Posterior cingulate gyrus (tissue), 11 donors: Measurements from ENCODE around the gene TMED5.
A peak's percentile ranks its signal among the peaks of the same experiment; 100 is the strongest.
"Not testable (repeated sequence)": the region's sequence is repeated elsewhere in the genome, so short reads cannot be mapped to it uniquely, and the experiment has no call there.

Experiments
- DNase-seq, 10 donors: peaks; one replicate each; pipeline versions ENCODE4 v3.0.0 to v3.0.0-alpha.2; 2020 to 2021; ENCODE audit warnings: mixed read lengths in 3 of 10
- intact Hi-C: fragments of 100-400 bp; cut with DNase I; formaldehyde crosslinking; loops from one replicate; pipeline ENCODE4 v1.15.1; 2023

Gene TMED5

DNA sequence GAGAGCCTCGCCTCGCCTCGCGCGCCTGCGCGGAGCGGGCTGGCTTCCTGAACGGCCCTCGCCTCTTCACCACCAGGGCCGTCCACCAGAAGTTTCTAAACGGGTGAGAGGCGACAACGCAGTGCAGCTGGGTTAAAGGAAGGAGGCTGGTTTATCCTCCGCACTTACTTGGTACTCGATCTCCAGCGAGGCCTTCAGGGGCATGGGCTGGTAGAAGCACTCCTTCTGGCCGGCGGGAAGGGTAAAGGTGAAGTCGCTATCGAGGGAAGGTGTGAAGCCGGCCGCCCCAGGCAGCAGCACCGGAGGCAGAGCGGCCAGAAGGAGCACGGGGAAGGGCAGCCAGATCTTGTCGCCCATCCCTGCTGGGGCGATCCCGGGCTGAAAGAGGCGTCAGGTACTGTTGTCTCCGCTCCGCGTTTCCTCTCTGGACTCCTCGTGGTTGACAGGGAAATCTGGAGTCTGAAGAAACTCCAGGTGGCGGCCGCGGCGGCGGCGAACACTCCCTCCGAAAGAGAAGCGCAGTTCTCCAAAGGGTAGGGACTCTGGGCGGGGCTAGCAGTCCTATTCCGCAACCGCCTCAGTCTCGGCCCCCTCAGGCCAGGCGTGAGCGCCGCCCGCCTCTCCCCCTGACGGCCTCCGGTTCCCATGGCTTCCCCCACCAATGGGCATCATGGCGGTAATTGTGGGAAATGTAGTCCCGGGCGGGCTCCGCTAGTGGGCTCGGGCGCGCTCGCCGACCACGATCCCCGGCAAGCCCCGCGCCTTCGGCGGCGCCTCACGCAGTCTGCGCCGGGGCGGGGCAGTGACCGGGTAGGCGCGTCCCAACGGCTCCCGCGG lies at the start of gene TMED5:
TMED5 (minus strand) TSS at position 528 of the 837 bp plus-strand sequence; CDS start at position 357, 171 bp downstream.
- intact Hi-C loops, result loop anchor here (2.0 to 5.0 kb wide), 2 partner anchors 99 to 167 kb away; partner anchors contain the start of gene DR1
- DNase-seq, result peak; percentile 93 to 99 (median 97)

DNA sequence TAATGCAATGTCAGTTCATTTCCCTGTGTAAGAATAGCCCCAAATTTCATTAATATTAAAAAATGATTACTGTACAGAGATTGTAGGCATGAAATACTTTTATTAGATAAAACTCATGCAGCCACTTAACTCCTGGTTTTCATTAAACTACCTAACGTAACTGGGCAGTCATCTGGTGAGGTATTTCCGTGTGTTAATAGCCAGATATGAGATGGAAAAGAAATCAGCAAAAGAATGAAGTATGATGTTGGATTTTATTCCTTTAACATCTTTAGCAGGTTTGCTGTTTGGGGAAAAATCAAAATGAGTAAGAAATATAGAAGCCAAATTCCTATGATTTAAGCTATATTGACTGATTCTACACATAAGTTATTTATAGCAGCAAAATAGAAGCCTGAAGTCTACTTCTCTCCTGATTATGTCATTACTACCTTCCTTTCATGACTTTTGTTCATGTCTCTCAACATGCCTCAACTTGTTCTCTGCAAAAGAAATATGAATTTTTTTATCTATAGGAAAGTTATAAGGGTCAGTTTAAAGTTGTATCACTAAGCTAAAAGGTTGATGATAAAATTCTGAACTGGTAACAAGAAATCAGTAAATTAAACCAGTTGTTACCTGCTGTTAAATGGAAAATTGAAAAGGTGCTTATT lies 42.9 kb upstream of the TMED5 start:
- intact Hi-C loops, result no loop called here
- DNase-seq, result no peak

DNA sequence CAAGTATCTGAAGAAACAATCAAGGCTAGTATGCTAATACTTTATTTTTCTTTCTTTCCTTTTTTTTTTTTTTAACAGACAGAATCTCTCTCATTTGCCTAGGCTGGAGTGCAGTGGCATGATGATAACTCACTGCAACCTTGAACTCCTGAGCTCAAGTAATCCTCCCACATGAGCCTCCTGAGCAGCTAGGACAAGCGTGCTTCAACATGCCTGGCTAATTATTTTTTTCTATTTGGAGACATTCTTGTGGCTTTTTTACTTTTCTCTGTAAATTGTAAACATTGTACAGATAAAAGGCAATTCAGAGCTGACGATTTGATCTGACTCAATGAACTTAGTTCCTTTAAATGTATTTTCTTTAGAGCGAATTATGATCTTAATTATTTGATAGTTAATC lies 41.7 kb upstream of the TMED5 start:
- intact Hi-C loops, result no loop called here
- no peak for DNase-seq

DNA sequence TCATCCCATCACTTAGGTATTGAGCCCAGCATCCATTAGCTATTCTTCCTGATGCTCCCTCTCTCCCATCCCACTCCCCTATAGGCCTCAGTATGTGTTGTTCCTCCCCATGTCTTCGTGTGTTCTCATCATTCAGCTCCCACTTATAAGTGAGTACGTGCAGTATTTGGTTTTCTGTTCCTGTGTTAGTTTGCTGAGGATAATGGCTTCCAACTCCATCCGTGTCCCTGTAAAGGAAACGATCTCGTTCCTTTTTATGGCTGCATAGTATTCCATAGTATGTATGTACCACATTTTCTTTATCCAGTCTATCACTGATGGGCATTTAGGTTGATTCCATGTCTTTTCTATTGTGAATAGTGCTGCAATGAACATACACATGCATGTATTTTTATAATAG lies 40.5 kb upstream of the TMED5 start:
- DNase-seq, intact Hi-C loops: not testable (repeated sequence)

DNA sequence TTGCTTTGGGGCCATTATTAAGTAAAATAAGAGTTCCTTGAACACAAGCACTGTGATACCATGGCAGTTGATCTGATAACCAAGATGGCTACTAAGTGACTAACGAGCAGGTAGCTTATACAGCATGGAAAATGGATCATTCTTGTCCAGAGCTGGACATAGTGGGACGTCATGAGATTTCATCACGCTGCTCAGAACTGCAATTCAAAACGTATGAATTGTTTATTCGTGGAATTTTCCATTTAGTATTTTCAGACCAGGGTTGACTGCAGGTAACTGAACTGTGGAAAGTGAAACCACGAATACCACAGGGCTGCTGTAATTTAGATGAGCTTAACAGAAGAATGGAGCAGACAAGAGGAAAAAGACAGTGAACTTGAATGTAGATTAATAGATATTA lies 39.2 kb upstream of the TMED5 start:
- intact Hi-C loops, result no loop called here
- DNase-seq, result no peak

DNA sequence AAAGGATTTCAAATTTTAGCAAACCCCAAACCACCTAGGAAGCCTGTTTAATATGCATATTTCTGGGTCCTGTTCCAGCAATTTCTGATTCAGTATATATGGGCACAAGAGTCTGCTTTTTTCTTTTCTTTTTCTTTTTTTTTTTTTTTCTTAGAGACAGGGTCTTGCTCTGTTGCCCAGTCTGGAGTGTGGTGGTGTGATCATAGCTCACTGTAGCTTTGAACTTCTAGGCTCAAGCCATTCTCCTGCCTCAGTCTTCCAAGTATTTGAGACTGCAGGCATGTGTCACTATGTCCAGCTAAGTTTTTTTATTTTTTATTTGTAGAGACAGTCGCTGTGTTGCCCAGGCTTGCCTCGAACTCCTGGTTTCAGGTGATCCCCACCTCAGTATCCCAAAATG lies 35.1 kb upstream of the TMED5 start:
- intact Hi-C loops, result no loop called here
- DNase-seq, result no peak

DNA sequence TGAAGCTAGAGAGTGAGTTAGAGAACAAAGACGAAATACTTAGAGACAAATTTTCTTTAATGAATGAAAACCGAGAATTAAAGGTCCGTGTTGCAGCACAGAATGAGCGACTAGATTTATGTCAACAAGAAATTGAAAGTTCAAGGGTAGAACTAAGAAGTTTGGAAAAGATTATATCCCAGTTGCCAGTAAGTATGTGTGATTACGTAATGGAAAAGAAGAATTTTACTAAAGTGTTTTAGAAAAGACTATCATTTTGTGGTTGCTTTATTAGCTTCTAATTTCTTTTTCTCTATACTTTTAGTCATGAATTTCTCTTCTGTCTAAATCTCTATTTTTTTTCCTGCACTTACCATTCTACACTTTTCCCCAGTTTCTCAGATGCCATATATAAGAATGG lies 27.0 kb upstream of the TMED5 start:
- no peak for DNase-seq
- intact Hi-C loops, result no loop called here

DNA sequence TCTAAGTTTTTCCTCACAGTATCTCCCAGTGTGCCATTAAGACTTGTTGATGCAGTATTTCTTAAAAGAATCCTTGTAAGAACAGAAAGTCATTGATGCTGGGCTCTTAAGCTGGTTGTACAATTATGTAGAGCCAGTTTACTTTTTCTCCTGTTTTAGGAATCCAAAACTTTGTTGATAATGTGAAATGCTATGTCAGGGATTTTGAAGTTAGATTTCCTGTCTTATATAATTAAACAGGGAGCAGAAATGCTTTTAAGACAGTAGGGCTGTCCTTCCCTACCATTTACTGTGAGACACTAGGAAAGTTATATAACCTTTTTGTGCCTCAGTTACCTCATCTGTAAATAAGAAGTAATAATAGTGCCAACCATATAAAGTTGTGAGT lies 26.3 kb upstream of the TMED5 start:
- intact Hi-C loops, result no loop called here
- no peak for DNase-seq

DNA sequence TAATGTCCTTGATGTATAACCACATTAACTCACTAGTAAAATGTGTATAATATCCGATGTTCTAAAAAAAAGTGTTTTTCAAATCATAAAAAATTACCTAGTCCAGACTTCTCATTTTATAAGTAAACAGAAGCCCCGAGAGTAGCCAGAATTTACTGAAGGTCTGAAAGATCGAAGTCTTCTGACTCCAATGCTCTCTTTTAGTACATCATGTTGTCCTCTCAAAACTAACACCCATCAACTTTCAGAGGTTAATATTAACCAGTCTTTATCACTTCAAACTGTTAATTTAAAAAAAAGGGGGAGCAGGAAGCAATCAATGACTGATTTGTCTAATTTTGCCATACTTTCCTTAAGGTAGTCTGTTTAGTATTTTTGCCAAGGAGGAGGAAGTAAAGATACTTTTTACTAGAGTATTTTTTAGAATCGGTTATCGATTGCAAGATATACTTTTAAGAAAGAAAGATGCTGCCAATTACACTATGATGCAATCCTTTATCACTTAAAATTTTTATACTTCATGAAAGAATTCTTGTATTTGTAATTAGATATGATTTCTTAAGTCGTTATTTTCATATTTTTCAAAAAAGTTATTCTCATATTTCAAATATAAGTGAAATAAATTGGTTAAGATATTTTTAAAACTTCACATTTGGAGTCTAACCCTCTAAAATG lies 25.8 kb upstream of the TMED5 start:
- intact Hi-C loops, result no loop called here
- DNase-seq, result no peak

DNA sequence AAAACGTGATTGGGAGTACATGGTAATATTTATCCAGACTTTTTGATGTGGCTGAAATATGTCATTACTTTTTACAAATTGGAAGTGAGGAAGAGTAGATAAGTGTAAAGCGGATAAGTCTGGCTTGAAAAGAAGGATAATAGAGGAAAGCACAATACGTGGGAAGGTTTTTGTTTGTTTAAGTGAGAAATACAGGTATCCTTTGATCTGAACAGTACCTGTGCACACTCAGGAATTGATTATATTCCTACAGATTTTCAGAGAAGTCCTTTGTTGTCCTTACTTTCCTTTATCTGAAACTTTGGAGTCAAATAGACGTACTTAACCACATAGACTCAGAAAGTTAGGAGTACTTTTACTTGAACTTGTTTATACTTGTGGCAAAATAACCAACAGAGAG lies 20.5 kb upstream of the TMED5 start:
- intact Hi-C loops, result no loop called here
- no peak for DNase-seq

DNA sequence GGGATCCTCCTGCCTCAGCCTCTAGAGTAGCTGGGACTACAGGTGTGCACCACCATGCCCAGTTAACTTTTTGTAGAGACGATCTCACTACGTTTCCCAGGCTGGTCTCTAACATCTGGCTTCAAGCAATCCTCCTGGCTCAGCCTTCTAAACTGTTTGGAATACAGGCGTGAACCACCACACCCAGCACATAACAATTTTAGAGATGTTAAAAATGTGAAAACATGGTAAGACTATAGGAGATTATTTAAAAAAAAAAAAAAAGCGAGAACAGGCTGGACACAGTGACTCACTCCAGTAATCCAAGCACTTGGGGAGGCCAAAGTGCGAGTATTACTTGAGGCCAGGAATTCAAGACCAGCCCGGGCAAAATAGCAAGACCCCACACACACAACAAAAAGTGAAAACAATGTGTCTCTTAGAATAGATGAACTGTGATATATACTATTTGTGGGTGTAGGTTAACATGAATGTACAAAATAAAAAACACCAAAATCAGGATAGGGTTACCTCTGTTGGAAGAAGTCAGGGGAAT lies 19.9 kb upstream of the TMED5 start:
- intact Hi-C loops, result no loop called here
- no peak for DNase-seq

DNA sequence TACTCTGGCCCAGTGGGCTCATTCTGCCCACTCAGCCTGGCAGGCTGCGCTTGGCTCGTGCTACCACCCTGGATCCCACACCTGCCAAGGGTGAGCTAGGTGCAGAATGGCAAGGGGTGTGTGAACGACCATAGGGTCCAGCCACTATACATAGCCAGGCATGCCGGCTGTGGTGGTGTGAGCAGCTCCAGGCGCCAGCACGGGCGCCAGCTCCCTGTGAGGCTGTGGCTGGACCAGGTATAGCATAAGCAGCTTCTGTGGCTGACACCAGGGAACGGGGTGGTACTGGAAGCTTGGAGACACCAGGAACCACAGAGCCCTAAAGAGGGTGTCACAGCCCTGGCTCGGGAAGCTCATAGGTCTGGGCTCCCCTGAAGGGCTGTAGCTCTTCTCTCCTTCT lies 18.9 kb upstream of the TMED5 start:
- no peak for DNase-seq
- intact Hi-C loops, result no loop called here

DNA sequence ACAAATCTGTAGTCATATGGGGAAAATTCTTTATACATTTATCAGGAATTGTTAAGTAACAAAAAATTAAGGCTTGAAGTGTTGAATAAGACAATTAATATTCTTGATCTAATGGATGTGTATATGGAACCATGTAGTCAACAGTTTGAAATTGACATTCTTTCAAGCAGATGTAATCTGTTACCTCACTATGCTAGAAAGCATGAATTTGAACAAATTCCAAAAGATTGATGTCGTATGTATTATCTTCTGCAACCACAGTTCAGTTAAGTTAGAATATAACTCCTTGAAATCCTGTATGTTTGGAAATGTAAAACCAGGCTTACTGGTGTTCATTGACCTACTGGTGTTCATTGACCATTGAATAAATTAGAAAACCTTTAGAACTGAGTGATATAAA lies 16.4 kb upstream of the TMED5 start:
- DNase-seq, result no peak
- intact Hi-C loops, result no loop called here

DNA sequence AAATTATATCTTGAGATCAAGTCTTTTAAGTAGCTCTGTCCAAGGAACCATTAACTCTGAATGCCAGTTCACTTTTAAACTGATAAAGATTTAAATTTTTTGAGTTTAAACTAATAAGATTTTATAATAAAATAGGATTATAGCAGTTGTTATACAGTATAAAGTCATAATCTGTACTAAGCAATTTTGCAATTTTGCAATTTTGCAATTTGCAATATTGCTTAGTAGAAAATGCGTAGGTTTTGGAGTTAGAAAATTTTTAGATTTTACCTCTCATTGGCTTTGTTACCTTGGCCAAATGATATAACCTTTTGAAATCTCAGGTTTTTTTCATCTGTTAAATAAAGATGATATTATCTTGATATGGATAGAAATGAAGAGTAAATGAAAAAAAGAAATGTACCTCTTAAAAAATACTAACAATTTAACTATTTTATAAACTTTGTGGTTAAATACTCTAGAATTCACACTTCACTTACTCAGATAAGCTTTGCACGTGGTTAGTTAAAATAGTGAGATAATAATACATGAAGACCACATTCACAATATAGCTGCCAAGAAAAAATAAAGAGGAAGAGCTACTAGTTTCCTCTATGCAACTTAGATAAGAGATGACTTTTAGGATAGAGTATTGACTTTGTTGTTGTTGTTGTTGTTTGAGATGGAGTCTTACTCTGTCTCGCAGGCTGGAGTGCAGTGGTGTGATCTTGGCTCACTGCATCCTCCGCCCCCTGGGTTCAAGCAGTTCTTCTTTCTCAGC lies 14.2 kb upstream of the TMED5 start:
- DNase-seq, result no peak
- intact Hi-C loops, result no loop called here

DNA sequence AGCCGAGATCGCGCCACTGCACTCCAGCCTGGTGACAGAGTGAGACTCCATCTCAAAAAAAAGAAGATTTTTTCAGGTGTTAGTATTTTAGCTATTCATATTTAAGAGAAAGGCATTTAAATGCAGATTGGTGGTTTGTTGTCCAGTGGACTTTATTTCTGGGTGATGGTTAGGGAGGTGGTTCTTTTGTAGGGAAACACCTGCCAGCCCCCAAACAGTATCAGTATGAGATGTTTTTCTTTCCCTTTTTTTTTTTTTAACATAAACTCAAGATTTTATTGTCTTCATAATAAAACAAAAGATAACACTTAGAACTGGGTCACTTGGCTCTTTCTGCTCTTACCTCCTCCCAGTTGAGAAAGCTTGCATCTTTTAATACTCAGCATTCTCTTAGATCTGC lies 10.2 kb upstream of the TMED5 start:
- intact Hi-C loops, result no loop called here
- no peak for DNase-seq

DNA sequence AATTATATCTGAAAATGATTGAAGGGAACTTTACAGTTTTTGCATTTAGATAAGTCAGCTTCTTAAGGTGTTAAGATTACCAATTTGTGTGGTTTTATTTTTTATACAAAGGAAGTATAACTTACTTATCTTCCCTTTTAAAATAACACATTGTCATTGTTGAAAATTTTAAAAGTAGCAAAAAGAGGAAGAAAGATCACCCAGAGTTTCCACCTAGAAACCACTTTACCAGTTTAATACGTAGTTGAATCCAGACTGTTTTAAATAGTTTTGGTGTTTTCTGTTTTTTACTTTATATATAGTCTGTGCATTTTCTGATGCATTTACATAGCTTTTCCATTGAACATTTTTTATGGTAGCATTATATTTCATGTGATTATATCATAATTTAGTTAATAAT lies 6.5 kb upstream of the TMED5 start:
- intact Hi-C loops, result no loop called here

DNA sequence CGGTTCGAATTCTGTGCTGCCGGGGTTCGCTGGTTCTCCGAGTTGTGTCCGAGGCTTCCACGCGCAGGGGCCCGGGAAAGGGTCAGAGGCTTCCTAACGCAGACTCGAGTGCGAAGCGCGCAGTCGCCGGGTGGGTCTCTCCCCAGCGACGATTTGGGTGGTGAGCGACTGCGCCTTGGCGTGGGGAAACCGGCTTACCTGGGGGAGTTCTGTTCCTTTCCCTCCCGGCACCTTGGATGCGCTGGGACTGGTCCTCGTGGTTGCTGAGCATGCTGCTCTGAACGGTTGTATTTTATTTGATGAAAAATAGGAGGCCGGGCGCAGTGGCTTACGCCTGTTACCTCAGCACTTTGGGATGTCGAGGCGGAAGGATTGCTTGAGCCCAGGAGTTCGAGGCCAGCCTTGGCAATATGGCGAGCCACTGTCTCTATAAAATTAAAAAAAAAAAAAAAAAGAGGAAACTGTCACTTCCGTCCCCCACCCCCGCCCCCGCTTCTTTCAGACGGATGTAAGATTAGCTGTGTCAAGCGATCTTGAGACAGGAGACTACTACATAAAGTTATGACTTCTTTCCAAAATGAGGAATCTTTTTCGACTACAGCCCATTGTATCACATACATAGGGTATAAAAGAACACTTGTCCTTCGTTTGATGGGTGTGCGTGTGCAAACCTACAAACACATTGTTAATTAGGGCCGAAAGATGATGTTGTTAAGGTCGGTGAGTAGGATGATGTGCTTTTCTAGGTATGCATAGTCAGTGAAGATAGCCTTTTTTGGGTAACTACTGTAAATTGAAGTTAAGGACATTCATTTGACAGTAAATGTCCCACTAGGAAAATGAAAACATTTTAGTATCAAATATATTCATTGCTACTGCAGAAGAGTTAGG lies 755 bp upstream of the TMED5 start, which contains the start of gene CCDC18:
CCDC18 (plus strand) TSS at position 2 of the 891 bp plus-strand sequence. CDS start 2,638 bp downstream, outside the sequence.
- intact Hi-C loops, result loop anchor here (2.0 to 5.0 kb wide), 2 partner anchors 100 to 166 kb away; partner anchors contain the start of gene DR1
- DNase-seq, result no peak

More for the DNA sequence above, 6.5 kb upstream of the TMED5 start:
- no peak for DNase-seq

DNA sequence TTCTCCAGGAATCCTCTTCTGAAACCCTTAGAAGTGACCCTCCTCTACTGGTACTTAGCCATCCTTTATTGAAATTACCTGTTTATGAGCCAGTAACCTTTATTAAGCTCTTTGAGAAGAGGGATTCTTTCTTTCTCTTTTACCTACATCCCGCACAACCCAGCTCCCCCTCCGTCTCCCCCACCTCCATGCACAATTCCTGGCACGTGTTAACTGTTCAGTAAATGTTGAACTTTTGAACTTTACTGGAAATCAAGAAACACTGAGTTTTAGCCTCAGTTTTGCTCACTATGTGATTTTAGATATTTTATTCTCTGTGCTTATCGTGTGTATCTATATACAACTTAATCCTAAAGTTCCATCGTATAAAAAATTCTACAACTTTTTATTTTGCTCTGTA lies 1.8 kb downstream of the TMED5 start:
- DNase-seq, result no peak
- intact Hi-C loops, result no loop called here

DNA sequence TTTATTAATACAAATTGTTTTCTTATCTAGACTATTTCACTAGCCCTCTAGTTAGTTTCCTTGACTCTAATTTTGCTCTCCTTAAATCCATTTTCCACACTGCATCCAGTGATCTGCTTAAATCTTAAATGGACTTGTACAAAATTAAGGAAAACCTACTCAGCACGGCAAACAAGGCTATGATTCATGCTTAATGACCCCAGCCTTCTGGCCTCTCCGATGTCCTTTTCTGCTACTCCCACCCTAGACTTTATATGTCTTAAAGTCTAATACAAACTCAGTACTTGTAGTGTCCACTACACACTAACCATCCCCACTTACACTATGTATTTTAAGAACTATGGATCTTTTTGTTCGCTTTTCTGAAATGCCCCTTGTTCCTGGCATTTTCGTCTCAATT lies 2.2 kb downstream of the TMED5 start:
- intact Hi-C loops, result no loop called here

More for the DNA sequence above, 2.2 kb downstream of the TMED5 start:
- DNase-seq, result no peak
